ENCODE data around the gene TMEM219.
"Not testable (repeated sequence)": the region's sequence is repeated elsewhere in the genome, so short reads cannot be mapped to it uniquely, and the experiment has no call there.

TMEM219 gene

GRCh38 chr16:29996766-29997250 lies 34.9 kb downstream of the TMEM219 start:
- no peak for DNase-seq

GRCh38 chr16:29999605-30000004 lies 37.7 kb downstream of the TMEM219 start:
- no peak for DNase-seq

- no peak for DNase-seq
Observed at GRCh38 chr16:30000735-30001631, 39.1 kb downstream of the TMEM219 start.

- DNase-seq = no peak
Observed at GRCh38 chr16:30002614-30003346, 40.9 kb downstream of the TMEM219 start.

- no peak for DNase-seq
Observed at GRCh38 chr16:30003670-30004423, 42.0 kb downstream of the TMEM219 start.

- no peak for DNase-seq
Observed at GRCh38 chr16:30004424-30004776, 42.5 kb downstream of the TMEM219 start.

DNA sequence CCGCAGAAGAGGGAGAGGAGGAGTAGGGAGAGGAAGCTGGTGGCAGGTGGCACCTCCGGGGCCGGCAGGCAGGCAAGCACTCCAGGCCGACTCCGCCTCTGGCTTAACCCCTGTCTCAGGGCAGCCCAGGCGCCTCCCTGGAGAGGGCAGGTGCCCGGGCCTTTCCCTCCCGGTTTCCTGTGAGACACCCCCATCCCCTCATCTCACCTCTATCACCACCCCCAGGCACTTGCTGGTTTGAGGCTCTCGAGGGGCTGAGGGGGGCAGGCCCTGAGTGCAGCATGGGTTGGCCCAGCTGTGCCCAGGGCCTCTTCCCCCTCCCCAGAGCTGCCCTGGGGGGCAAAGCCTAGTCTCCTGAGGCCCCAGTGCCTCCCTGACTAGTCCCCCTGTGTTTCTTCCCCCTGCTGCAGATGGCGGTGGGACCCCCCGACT lies 42.9 kb downstream of the TMEM219 start:
- no peak for DNase-seq

DNA sequence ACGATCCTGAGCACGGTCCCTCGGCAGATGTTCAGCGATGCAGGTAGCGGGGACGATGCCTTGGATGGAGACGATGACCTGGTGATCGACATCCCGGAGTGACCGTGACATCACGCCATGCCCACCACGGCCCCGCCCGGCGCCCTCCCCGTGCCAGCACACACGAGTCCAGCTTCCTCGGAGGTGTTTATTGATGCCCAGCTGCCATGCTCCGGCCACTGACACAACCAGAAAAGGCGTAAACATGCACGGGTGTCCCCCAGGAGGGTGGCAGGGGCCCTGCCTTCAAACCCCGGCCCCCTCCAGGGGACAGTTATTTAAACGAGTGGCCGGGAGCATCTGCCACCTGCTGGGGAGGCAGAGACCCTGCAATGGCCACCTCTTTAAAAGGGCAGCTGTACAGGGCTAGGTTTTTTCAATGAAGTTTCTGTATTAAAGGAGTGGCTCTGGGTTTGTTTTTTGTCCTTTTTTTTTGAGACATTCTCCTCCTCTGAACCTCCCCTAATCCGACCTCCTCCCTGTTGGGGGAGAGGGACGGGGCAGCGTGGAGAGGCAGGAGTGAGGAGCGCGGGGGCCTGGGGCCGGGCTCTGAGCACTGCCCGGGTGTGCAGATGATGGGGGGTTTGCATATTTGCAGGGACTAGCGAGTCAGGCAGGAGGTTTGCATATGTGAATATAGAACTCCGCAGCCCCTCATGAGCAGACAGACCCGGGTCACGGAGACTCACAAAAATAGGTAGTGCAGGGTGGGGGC lies 43.6 kb downstream of the TMEM219 start:
- DNase-seq = no peak

GRCh38 chr16:30006095-30006473 lies 44.2 kb downstream of the TMEM219 start:
- DNase-seq = no peak

DNA sequence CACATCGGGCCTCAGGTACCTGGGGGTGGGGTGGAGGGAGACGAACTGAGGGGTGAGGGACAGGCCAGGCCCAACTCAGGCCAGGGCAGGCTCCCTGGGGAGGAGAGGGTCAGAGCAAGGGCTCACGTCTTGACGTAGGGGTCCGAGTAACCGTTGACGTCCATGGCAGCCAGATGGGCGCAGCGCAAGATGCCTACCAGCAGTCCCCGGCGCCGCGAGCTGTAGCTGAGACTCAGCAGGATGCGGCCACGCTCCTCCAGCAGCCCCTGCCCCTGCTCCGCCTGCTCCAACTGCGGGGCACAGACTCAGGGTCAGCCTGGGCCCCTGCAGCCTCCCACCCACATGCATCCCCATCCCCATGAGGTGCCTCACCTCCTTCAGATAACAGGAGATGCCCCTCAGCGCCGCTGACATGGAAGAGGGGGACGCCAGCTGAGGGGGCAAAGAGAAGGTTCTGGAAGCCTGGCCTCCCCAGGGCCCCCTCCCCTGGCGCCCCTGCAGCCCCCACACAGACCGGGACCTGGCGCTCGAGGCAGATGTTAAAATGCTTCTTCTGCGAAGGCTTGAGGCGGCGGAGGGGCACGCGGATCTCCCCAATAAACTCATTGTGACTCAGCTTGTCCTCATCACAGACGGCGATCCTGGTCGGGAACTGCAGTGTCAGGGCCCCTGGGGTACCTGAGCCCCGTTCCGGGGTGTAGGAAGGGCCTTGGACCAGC lies 44.9 kb downstream of the TMEM219 start:
- no peak for DNase-seq

GRCh38 chr16:30007378-30007895 lies 45.6 kb downstream of the TMEM219 start:
- DNase-seq = no peak

DNA sequence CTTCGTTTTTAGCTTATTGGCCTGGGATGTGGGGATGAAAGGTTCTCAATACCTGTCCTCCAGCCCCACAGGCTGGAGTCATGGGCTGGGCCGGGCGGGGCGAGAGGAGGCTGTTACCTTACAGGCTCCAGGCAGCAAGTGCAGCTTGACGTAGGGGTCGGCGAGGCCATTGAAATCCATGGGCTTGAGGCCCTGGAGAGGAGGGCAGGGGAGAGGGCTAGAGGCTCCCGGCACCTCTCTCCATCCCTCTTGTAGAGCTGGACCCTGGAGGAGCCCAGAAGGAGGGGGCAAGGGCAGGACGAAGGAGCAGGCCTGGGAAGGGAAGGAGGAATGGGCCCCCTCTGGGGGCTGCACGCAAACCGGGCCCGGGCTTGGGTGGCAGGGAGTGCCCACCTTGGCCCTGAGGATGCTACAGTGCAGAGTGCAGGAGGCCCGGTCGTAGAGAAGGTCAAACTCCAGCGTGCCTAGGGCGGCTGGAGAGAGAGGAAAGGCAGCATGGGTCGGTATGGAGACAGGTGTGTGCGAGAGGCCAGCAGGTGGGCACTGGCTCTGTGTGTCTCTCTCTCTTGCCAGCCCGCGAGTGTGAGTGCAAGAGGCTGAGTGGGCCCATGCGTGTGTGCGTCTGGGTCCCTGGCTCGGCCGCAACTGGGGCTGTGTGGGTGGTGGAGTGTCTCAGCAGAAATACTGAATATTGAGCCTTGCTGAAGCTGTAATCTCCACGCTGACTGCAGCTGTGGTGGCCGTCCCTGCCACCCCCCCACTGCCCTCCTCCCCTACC lies 47.4 kb downstream of the TMEM219 start:
- DNase-seq = no peak

- DNase-seq = no peak
Observed at GRCh38 chr16:30009990-30010843, 48.3 kb downstream of the TMEM219 start.

DNA sequence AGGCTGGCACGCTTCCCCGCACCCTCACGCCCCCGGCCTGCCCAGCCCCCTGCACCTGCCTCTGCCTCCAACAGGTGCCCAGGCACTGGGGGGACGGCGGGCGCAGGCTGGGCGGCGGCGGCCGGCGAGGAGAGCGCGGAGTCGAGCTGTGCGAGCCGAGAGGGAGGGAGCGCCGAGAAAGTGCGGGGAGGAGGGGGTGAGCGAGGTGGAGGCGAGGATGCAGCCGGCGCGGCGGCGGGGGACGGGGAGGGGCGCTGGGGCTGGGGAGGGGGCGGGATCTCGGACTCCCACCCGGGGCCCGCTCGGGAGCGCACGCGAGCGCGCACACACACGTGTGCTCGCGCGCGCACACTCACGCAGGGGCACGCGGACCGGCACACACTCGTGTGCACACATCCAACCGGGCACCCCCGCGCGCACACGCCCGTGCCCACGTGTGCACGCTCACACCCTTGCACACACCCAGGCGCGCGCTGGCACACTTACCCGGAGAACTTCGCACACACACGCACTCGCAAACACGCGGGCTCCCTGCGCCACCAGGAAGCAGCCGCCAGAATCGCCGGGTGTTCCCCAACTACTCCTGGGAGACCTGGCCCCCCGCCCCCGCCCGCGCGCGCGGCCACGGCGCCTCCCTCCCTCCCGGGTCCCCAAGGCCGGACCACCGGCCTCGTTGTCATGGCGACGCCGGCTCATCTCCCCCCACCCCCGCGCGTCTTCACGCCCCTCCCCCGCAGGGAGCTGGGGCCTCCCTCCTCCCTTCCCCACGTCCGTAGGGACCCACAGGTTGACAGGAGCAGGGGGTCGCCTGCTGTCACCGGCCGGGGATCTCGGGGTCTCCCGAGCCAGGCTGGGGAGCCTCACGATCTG lies 49.2 kb downstream of the TMEM219 start, which contains the start of gene DOC2A:
Gene DOC2A (minus strand): TSS at position 184 of the 870 bp plus-strand sequence. CDS start 805 bp downstream, outside the sequence.
- DNase-seq = no peak

GRCh38 chr16:30011714-30012504 lies 50.0 kb downstream of the TMEM219 start:
- DNase-seq = no peak

DNA sequence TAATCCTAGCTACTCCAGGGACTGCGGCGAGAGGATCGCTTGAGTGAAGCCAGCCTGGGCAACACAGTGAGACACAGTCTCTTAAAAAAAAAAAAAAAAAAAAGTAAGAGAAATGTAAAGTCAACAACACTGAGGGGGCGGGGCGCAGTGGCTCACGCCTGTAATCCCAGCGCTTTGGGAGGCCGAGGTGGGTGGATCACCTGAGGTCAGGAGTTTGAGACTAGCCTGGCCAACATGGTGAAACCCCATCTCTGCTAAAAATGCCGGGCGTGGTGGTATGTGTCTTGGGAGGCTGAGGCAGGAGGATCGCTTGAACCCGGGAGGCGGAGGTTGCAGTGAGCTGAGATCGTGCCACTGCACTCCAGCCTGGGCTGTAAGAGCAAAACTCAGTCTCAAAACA lies 50.7 kb downstream of the TMEM219 start:
- not testable (repeated sequence) for DNase-seq

DNA sequence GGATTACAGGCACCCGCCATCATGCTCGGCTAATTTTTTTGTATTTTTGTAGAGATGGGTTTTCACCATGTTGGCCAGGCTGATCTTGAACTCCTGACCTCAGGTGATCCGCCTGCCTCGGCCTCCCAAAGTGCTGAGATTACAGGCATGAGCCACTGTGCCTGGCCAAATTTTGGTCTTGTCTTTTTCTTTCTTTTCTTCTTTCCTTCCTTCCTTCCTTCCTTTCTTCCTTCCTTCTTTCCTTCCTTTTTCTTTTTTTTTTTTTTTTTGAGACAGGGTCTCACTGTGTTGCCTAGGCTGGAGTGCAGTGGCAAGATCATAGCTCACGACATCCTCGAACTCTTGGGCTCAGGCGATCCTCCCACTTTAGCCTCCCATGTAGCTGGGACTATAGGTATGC lies 53.6 kb downstream of the TMEM219 start:
- DNase-seq = not testable (repeated sequence)

All from amniotic stem cell (primary cell).